Stimulated activated CD4-positive, alpha-beta T cell treated with anti-CD3 and anti-CD28 coated beads, Interleukin-1b, Interleukin-23, amount 100 ng/mL, for 1 hour (primary cell): Measurements from ENCODE around the gene FAF1.

Experiments used
- DNase-seq, 2 donors: peaks; one replicate each; pipeline ENCODE4 v3.0.0-alpha.2; 2020; ENCODE audit warnings: low read depth in 2 of 2

FAF1 gene

DNA sequence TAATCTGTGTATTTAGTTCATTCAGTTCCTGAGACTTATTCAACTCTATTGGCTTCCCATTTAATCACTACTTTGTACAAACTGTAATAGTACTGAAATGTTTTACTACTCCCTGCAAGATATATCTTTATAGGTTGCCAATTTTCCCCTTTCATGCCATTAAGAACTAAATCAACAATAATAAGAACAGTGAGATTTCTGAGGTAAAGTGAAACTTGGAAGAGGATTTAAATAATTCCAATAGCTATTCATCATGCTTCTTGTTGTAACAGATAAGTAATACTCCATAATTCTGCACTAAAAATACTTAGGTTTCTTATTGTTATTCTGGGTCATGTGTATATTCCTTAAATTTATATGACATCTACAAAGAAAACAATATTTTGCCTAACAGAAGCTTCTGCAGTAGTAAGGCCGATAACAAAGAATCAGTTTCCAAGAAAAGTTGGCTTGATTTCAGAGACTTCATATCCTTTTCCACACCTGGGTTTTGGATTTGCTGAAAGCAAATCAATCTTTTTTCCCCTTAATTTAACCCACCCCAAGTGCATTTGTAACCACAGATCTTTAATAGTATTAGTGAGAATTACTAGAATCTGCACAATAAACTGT lies 258.3 kb downstream of the FAF1 start:
- no peak for DNase-seq

DNA sequence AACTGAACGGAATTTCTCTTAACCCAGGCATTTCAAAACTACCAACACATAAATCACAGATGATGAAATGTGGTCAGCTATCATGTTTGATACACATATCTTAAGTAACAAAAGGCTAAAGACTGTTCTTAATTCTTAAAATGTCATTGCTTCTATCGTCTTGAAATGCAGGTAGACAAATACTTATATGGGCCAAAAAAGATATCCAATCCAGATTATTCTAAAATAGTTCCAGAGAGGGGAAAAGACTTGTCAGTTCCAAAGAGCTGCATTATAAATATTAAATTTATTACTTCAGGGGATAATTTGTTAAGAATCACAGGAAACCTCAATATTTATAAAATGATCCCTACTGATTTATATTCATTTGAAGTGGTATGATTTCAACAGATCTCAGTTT lies 259.4 kb downstream of the FAF1 start:
- DNase-seq: no peak

DNA sequence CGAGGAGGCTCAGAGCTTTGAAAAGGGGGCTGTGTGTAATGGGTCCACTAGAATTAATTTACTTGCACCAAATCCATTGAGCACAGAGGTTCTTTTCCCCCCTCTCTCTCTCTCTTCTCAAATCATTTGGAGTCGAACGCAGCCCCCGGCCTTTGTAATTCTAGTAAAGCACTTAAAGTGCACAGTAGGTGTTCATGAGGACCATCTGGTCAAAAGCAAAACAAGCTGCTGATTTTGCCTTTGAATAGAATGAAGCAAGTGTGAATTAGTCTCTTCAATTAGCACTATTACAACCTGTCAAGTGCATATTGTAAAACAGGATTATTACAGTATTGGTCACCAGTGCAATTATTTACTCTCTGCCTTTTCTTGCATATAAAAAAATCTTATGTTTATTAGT lies 259.9 kb downstream of the FAF1 start:
- no peak for DNase-seq

DNA sequence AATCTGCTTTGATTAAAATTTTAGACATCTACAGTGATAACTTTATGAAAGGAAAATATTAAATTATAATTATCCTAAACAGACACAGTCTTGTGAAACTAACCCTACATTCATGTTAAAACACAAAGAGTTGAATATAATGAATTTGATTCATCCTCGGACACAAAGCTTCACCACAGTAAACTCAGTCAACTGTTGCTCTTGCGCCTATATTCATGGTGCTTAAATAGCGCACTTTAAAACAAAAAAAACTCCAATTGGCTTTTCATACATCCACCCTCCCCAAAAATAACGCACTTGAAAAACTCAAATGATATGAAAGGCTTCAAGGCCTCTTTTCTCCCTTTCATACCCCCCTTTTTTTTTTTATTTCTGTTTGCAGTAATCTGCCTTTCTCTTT lies 260.3 kb downstream of the FAF1 start:
- no peak for DNase-seq

DNA sequence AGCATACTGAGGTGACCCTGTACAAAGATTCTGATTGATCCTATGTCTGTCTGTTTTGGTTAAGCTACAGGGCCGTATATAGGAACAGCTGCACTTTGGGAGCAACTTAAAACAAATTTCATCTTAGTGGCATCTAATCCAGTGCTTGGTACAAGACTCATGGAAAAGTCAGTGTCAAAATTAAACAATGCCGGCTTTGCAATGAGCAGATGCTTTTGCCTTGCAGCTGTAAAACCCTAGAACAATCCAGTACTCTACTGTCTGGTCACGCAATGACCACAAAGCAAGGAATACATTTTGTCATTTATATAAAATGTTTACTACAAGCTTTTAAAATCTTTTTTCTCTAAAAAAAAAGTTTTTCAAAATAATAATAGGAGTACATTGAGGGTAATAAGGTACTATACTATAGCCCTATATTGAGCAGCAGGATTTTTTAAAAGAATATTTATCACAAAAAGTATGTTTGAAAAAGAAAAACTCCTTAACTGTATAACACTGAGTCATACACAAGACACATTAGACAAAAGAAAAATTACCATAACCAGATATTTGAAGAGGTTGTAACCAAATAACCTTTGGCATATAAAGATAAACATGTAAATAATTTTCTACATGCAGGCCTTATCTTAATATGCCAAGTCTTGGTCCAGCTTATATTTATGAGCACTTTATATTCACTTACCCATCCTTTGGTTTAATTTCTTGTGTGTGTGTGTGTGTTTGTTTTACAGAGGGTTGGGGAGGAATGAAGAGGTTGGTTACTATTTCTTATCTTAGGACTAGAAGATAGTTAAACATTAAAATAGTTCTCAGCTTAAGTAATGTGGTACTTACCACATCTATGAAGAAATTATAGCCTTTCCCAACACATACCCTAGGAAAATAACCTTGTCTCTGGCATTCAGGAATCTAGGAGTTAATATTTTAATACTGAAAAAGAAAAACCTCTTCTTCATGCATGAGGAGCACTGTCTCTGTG lies 262.3 kb downstream of the FAF1 start:
- no peak for DNase-seq

DNA sequence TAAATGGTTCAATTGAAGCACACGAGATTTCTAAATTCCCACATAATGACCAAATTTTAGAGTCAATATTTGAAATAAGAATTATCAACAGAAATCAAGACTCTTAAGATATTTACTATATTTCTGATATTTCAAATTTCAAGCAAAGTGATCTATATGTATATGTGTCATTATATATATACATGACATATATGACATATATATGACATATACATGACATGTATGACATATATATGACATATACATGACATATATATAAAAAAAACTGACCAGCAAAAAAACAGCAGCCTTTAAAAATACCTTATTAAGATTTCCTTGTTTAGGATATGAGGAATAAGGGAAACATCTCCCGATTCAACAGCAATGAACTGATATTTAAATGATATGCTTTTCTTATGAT lies 266.2 kb downstream of the FAF1 start:
- DNase-seq: no peak

DNA sequence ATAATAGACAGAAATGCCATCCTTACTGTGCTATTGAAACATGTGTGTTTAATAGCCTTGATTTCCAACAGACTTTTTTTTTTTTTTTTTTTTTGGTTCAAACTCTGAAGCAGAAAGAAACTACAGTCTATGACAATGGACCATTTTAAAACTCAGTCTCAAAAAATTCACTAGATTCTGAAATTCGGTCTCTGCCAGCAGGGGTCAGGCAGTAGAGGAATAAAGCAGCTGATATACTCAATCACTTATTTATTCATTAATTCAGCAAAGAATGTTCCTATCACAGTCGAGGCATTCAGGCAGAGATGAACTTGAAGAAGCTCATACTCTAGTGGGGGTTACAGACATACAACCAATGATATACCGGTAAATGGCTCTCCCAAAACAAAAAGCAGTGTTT lies 275.9 kb downstream of the FAF1 start:
- DNase-seq: no peak

DNA sequence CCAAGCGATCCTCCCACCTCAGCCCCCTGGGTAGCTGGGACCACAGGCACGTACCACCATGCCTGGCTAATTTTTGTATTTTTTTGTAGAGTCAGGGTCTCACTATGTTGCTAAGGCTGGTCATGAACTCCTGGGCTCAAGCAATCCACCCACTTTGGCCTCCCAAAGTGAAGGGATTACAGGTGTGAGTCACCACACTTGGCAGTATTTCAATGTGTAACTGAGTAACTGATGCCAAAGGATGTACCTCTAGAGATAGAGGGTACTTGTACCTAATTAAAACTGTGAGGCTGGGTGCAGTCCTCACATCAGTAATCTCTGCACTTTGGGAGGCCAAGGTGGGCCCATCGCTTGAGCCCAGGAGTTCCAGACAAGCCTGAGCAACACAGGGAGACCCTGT lies 278.1 kb downstream of the FAF1 start:
- no peak for DNase-seq

DNA sequence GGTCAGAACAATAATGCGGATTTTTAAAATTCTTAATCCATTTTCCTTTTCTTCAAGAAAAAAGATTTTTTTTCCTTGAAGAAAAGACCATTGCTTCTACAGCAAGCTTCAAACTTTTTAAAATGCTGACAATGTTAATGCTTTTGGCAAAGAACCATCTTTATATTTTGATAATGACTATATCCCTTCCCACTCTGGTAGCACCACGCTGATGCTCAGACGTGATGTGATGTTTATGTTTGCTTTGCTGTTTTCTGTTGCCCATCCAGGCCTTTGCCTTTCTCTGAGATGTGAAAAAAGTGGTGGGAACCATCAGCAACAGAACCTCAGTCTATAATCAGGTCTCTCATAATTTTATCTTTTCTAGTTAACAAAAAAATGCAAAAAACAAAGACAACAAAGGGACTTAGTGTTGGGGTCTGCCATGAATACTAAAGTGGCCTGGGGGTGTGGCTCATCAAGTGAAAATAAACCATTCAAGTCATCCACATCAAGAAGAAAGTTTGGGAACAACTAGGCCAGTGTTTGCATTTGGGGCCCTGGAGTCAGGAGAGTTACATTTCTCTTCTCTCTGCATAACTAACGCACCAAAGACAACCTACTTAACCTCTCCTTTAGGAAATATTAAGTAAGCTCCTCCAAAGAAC lies 292.2 kb downstream of the FAF1 start:
- no peak for DNase-seq

DNA sequence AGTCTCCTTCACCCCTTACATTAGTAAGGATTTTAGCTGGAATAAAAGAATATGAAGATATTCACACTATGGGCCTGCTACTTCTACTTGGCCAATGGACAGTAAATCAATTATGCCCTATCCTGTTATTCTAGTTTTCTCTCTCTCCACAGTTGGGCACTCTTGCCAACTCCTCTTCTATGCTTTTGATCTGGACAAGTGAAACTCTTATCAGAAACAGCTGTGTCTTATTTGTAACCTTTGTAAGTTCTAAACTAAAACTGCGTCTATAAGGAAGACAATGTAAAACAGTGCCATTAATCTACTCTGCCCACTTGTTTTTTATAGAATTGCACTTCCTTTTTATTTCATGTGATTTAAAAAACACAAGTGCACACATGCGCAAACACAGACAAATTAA lies 292.8 kb downstream of the FAF1 start:
- DNase-seq: no peak

DNA sequence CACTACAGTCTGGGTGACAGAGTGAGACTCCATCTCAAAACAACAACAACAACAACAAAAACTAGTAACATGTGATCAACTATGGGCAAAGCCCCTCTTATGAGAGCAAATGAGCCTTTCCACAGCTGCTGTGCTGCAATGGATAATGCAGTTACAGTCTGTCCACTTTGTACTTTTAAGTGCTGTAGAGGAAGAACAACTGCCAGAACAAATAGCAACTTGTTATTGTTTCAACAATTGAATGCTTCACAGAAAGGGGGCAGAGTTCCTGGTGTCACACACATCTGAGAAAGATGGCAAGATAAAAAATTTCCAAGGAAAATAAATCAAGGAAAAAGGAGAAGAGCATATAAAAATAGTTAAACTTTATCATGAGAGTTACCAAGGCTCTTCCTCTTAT lies 293.2 kb downstream of the FAF1 start:
- no peak for DNase-seq

DNA sequence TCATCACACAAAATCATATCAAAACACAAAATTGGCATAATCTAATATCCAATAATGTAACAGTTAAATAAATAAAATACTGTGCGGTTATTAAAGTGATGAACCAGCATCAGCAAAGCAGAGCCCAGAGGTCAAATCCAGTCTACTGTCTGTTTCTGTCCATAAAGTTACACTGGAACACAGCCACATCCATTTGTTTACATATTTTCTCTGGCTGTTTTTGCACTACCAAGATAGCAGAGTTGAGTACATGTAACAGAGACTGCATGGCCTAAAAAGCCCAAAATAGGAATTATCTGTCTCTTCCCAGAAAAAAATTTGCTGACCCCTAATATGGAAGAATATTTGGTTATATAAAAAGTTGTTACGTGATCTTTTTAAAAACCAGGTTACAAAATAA lies 294.7 kb downstream of the FAF1 start:
- DNase-seq: no peak

DNA sequence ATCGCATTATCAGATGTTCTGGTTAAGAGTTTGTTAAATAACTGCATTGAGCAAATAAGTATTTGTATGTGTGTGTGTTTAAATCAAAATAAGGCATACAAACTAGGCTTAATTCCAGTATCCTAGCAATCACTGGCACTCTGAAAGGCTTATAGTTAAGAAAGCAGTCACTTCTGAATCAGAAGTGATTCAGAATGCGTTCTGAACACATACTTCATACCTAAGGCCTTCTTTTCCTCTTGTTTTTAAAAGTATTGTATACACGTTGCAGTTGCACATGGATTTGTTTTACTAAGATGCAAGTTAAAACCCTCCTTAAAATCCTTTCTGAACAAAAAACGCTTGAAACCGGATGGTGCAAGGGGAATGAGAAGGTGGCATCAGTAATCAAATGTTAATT lies 298.4 kb downstream of the FAF1 start:
- DNase-seq: no peak

DNA sequence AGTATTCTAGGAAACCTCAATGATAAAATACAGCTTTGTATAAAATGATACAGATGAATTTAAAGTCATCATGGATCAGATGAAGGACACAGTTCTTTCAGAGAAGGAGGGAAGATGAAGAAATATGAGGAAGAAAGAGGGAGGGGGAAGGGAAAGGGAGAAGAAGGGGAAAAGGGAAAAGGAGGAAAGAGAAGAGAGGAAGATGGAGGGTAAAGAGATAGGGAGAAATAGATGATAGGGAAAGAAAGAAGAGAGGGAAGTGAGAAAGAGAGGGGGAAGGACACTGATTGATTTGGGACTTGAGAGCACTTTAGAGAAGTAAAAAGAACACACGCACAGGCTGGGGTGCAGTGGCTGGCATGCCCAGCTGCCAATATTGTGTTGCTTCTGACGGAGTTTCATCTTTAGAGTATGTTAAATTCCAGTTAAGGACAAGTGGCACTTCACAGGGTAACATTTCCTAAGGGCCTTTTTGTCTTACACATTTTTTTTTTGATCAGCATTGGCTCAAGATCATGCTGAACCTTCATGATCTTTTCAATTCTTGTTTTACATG lies 300.9 kb downstream of the FAF1 start:
- DNase-seq: no peak

DNA sequence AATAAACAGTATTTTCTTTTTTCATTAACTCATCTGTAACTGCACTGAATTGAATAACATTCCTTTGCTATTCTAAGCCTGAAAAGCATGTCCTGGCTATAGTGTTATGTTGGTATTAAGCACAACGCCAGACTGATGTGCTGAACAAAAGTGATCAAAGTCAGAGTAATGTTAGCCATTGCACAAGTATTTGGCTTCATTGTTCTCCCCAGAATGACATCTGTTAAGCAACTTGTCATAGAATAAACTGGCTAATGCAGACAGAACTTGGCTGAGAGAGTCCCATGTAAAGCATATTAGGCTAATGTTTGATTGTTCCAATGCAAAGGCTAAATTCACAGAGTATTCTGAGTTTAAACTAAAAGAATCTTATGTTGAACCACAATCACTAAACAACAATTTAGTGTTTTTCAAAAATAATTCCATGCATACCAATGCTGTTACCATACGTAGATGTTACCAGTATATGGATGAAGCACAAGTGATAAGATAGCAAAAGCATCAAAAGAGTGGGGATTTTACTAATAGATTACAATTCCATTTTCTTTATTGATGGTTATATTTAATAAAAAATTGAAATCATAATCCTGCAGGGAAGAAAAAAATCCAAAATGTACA lies 301.5 kb downstream of the FAF1 start:
- DNase-seq: no peak

DNA sequence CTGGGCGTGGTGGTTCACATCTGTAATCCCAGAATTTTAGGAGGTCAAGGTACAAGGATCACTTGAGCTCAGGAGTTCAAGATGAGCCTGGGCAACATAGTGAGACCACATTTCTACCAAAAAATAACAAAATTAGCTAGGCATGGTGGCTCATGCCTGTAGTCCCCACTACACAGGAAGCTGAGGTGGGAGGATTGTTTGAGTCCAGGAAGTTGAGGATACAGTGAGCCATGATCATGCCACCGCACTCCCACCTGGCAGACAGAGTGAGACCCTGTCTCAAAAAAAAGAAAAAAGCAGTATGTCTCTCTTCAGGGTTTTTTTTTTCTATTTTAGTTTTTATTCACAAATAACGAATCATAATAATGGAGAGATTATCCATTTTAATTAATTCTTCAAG lies 303.1 kb downstream of the FAF1 start:
- no peak for DNase-seq

DNA sequence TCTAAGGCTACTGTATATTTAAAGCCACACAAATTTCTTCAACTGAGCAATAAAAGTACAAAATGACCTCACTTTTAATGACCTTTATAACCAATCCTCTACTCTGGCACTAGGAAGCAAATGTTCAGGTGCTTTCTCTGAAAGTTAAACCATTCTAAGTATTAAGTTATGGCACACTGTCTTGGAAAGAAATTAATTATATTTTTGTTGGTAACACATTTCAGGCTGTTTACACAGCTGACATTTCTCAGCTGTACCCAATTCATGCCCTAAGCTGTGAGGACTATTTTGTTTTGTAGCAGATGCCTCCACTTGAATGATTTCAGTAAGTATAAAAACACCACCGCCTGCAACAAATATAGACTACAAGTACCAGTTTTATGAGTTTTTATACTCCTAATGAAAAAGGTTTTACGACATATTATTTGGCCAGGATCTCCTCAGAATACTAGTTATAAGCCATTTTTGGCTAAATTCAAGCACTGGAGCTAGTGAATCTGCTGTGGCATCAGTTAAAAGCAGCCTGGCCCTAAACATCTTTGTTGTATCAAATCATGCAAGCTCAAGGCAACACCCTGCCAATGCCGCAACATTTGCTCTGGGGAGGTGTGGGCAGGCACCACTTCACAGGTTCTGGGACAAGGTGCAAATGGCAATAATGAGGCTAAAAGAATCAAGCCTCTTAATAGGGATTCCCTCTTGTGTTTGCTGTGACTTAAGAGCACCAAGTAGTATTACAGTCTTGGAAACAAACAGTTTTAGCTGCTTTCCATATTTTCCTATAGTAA lies 308.4 kb downstream of the FAF1 start:
- no peak for DNase-seq

DNA sequence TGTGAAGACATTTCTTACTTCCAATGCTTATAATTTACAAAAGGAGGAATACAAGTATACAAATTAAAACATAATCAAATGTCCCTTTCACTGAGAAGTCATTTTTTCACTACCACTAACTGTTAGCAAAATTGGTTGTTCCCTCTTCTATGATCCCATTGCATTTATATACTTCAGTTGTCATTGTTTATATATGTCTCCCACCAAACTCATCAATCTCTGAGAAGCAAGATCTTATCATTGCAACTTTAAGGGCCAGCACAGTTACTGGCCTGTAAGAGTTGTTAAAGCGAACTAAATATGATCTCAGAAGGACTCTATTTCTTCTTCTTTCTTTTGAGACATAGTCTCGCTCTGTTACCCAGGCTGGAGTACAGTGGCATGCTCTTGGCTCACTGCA lies 313.5 kb downstream of the FAF1 start:
- DNase-seq: no peak

DNA sequence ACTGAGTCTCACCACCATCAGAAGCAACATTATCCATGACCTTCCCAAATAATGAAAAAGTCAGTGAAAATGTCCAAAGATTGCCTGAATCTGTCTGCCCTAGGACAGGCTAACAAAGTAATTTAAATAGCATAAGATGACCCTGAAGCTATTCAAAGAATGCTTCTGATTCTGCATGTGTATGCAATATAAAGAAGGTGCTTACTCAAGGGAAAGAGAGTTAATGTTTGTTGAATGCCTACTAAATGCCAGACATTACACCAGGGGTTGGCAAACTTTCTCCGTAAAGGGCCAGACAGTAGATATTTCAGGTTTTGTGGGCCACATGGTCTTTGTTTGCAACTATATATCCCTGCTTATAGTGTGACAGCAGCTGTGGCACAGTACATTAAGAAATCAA lies 314.9 kb downstream of the FAF1 start:
- no peak for DNase-seq

DNA sequence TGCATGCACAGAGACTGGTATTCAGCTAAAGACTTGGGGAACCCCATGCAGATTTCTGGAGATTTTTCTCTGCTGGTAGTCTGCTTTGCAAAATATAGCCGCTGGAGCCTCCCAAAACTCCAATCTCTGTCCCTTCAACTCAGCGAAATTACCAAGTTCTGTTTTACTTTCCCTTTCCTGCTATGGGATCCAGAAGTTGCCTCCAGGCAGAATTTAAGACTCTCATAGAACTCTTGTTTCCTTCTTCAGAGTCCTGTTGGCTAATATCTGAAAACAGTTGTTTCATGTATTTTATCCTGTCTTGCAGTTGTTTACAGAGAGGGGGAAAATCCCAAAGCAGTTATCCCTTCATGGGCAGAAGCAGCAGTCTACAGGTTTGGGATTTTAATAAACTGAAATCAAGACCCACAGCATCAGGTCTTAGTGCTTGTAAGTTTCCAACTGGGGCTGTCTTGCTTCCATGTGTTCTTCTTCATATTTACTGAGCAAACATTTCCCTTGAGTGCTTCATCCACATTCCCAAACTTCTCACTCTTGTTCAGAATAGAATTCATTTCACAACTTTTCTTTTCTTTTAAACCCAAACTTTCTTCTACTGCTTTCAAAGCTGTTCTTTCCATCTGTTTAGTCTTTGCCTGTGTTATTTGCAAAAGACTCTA lies 315.5 kb downstream of the FAF1 start:
- no peak for DNase-seq

DNA sequence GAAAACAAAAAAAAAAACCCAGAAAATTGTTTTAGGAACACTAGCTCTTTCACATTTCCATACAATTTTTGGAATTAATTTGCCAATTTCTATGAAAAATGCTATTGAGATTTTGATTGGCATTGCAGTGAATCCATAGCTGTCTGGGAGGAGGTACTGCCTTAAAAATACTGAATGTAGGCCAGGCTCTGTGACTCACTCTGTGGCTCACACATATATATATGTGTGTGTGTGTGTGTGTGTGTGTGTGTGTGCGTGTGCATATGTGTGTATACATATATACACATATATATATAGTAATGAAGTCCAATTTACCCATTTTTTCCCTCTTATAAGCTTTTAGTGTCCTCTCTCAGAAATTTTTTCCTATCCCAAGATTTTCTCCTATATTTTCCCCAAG lies 322.6 kb downstream of the FAF1 start:
- no peak for DNase-seq
